ENCODE data around the gene LYPD1.

LYPD1 gene

DNA sequence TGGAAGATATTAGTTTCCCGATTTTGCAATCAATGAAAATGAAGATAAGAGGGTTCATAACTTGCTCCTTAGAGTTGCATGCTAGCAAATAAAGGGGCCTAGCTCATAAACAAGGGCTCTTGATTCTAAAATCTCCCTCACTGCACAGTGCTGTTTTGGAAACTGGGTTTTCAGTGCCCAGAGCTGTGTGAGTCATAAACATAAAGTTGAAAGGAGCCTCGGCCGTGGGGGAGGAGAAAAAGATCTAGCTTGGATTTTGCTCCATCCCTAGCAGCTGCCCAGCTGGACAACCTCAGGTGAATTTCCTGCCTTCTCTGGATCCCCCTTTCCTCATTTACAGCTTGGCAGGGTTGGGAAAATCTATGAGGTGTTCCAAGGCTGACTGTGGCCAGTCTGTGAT is 42.5 kb downstream of the LYPD1 start:
- Mint-ChIP-seq H3K9me3 (no peaks in the 10 kb centered on the region), H3K27ac (no peak overlapping the region), H3K4me3 (no peak overlapping the region), H3K4me1 (ENCODE audit: low read depth) (no peaks in the 10 kb centered on the region), H3K36me3 (ENCODE audit: low read depth) (no peaks in the 10 kb centered on the region), H3K27me3 (ENCODE audit: low read depth) (no peaks in the 10 kb centered on the region)

DNA sequence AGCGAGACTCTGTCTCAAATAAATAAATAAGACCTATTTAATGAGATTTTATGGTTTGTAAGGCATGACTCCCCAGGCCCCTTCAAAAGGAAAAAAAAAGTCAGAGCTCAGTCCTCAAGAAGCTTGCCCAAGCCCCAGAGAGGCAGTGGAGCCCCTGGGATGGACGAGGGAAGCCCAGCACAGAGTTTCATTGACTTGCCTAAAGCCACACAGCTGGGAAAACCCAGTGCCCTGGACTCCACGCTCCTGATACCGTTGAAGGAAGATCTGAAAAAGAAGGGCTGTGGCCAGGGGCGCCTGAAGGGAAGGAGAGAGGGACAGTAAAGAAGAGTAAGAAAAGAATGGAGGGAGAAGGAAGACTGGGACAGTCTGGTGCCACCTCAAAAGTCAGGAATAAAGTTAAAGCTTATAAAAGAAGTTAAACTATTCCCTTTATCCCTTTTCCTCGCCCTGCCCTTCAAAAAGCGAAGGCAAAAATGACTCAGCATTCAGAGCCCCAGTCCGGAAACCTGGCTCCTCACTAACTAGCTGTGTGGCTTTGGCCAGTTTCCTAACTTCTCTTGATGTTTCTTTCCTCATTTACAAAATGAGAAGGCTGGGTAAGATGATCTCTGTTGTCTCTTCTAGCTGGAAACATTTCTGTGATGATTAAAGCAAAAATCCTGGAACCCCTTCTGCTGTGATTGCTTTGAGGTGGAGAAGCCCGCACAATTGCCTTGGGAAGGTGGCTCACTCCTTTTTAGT is 46.7 kb downstream of the LYPD1 start:
- Mint-ChIP-seq H3K27ac (no peak overlapping the region), H3K27me3 (ENCODE audit: low read depth) (no peaks in the 10 kb centered on the region), H3K4me1 (ENCODE audit: low read depth) (no peaks in the 10 kb centered on the region)

DNA sequence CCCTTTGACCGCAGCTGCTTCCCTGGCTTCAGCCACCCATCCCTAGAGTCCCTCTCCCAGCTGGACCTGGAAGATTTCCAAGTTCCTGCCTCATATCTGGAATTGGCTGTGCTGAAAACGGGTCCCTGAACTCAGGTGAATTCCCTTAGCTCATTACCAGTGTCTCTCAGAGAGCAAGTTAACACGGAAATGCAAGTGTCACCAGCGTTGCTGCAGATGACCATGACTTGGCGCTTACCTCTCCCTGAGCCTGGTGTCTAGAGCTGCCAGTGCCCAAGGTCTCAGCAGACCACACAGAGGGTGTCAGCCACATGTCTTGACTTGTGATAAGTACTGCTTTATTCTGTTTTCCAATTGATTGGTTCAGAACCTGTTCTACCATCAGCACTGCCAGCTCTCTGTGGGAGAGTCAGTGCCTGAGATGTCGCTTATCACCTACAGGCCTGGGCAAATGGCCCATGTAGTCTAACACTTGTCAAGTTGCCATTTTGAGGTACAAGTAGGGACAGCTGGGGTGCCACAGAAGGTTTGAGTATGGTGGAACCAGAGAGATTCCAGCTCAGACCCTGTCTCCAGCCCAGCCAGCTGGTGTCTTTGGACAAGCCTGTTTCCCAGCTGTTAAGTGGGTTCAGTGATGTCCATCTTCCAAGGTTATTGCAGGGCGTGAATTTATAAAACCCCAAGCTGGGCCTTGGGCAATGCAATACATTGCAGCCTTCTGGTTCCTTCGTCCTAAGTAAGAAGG is 48.7 kb downstream of the LYPD1 start:
- Mint-ChIP-seq H3K27me3 (ENCODE audit: low read depth) (no peaks in the 10 kb centered on the region), H3K4me1 (ENCODE audit: low read depth) (no peaks in the 10 kb centered on the region), H3K27ac (no peak overlapping the region), H3K36me3 (ENCODE audit: low read depth) (no peaks in the 10 kb centered on the region), H3K4me3 (no peak overlapping the region), H3K9me3 (no peaks in the 10 kb centered on the region)

More for the DNA sequence above, 46.7 kb downstream of the LYPD1 start:
- Mint-ChIP-seq H3K36me3 (ENCODE audit: low read depth) (no peaks in the 10 kb centered on the region), H3K4me3 (no peak overlapping the region), H3K9me3 (no peaks in the 10 kb centered on the region)

DNA sequence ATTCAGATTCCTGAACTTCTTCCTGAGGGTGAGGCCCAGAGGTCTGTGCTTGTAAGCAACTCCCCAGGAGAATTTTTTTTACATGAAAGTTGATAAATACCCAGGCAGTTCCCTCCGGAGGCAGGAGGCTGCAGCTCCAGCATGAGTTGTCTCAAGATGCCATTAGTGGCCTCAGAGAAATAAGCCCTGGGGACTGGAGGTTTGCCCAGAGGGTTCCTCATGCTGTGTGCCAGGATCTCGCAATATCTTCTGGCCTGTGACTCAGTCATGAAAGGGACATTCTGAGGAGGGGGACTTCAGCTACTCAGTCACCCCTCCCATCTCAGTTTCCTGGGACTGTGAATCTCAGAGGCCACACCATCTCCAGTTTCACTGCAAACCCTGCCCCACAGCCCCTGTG is 49.9 kb downstream of the LYPD1 start:
- Mint-ChIP-seq H3K9me3 (no peaks in the 10 kb centered on the region), H3K36me3 (ENCODE audit: low read depth) (no peaks in the 10 kb centered on the region), H3K4me1 (ENCODE audit: low read depth) (no peaks in the 10 kb centered on the region), H3K27ac (no peak overlapping the region), H3K4me3 (no peak overlapping the region), H3K27me3 (ENCODE audit: low read depth) (no peaks in the 10 kb centered on the region)

DNA sequence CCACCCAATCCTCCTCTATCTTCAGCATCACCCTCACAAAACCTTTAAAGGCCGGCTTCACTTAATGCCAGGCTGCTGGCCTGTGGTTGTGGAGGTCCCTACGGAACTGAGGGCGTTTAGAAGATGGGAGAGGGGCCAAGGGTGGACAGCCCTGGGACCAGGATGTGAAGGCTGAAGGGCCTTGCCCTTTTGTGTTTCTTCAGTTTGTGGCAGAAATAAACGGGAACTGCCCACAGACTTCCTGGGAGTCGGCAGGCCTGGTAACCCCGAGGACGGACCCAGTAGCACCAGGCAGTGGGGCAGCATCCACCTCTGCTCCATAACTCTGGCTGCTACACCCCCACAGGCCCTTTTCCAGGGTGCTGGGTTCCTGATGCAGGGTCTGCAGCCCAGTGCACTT is 51.3 kb downstream of the LYPD1 start:
- H3K27ac Mint-ChIP-seq, result no peak overlapping the region
- H3K27me3 Mint-ChIP-seq (ENCODE audit: low read depth), result no peaks in the 10 kb centered on the region
- no peaks in the 10 kb centered on the region for H3K9me3 Mint-ChIP-seq
- H3K36me3 Mint-ChIP-seq (ENCODE audit: low read depth), result no peaks in the 10 kb centered on the region
- H3K4me3 Mint-ChIP-seq, result no peak overlapping the region
- no peaks in the 10 kb centered on the region for H3K4me1 Mint-ChIP-seq (ENCODE audit: low read depth)

DNA sequence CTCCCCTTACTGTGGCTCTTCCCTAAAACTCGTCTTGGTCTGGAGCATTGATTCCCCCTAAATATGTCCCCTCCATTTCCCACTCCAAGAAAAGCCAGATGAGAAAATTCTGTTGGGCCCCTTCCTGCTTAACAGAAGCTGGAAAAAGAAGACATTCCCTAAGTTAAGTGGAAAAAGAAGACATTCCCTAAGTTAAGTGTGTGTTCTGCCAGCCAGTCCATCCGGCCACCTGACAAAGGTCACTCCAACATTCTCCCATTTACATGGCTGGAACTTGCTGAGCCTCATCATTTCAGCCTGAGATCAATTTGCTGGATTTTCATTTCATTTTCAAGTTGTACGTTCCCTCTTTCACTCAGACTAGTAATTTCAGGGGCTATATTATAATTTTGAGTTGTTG is 52.0 kb downstream of the LYPD1 start:
- H3K9me3 Mint-ChIP-seq, result no peaks in the 10 kb centered on the region
- no peaks in the 10 kb centered on the region for H3K4me1 Mint-ChIP-seq (ENCODE audit: low read depth)
- no peaks in the 10 kb centered on the region for H3K27me3 Mint-ChIP-seq (ENCODE audit: low read depth)
- H3K36me3 Mint-ChIP-seq (ENCODE audit: low read depth), result no peaks in the 10 kb centered on the region
- H3K27ac Mint-ChIP-seq, result no peak overlapping the region
- no peak overlapping the region for H3K4me3 Mint-ChIP-seq

DNA sequence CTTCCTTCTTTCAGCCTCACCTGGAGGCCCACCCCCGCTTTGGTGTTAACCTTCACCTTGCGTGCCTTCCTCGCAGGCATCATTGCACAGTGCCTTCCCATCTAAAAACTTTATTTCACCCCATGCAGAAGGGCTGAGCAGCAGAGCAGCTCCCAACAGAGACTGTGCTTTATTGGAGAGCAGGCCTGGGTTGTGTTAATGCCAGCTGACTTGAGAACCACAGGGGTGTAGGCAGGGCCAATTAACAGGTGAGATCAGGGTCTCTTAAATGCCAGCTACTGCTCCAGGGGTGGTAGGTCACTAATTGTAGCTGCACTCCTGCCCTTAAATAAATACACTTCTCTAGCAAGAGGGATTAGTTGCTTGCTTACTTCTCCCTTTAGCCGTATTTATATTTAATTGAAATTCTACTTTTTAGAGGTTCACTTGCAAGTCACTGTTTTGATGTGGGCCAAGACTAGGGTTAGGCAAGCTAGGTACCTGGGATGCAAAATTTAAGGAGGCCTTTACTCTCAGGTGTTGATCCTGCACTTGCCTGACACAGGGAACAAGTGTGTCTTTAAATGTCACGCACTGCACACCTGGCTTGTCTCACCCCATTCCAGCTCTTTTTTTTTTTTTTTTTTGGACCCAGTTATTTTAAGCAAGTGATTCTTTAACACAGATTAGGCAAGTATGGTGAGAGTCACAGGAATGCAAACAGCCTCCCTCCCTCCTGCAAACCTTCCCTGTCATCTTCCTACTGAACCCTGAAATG is 54.5 kb downstream of the LYPD1 start:
- H3K27me3 Mint-ChIP-seq (ENCODE audit: low read depth), result no peaks in the 10 kb centered on the region
- H3K9me3 Mint-ChIP-seq, result no peaks in the 10 kb centered on the region
- H3K4me3 Mint-ChIP-seq, result no peak overlapping the region
- H3K4me1 Mint-ChIP-seq (ENCODE audit: low read depth), result no peaks in the 10 kb centered on the region
- no peaks in the 10 kb centered on the region for H3K36me3 Mint-ChIP-seq (ENCODE audit: low read depth)
- H3K27ac Mint-ChIP-seq, result no peak overlapping the region

DNA sequence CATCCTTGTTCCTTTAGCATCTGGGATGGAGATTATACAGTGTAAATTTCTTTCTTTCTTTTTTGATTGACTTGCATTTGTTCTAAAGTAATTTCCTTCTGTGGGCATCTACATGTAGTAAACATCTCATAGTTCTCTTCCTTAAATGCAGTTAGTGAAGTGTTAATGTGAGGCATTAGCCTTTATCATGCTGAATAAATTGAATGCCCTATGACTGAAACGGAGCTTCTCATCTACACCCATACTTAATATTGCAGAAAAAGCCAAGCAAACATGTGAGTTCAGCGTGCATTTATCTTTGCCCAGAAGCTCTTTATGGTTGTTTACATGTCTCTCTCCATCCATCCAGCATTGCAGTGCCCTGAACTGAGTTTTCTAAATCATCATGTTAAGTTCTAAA is 58.3 kb downstream of the LYPD1 start:
- H3K4me3 Mint-ChIP-seq, result no peak overlapping the region
- H3K27me3 Mint-ChIP-seq (ENCODE audit: low read depth), result no peaks in the 10 kb centered on the region
- H3K9me3 Mint-ChIP-seq, result no peaks in the 10 kb centered on the region
- H3K4me1 Mint-ChIP-seq (ENCODE audit: low read depth), result no peaks in the 10 kb centered on the region
- no peak overlapping the region for H3K27ac Mint-ChIP-seq
- no peaks in the 10 kb centered on the region for H3K36me3 Mint-ChIP-seq (ENCODE audit: low read depth)

DNA sequence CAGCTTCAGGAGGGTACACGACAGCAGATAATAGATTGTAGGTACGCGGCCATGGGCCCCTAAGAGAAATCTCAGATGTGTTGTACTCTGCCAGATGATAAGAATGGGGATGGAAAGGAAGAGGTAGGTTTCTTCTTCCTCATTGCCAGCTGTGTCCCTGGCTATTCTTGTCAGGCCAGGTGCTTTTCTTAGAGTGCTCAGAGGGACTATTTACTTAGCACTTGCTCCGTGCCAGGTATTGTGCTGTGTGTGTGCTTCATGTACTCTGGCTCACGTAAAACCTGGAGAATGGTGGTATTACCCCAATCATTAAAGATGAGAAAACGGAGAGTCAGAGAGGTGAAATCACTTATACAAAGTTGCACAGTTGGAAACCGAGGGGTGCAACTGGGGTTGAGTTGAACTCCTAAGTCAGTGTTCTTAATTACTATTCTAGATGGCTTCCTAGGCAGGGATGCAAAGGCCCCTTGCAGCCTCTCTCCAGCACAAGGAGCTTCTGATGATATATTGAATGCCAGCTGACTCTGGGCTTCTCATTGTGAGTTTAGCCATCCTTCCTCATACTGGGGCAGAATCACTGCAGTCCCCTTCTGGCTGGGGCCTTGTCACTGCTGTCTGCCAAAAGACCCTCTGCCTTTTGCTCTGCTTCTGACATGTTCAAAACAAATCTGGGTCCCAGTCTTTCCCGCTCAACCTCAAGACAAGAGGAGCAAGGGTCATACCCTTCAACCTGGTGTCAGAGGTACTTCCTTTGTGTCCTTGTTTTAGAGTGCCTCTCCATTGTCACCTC is 60.7 kb downstream of the LYPD1 start:
- H3K9me3 Mint-ChIP-seq, result no peaks in the 10 kb centered on the region
- no peaks in the 10 kb centered on the region for H3K36me3 Mint-ChIP-seq (ENCODE audit: low read depth)
- no peak overlapping the region for H3K4me3 Mint-ChIP-seq
- H3K27ac Mint-ChIP-seq, result no peak overlapping the region
- no peaks in the 10 kb centered on the region for H3K4me1 Mint-ChIP-seq (ENCODE audit: low read depth)
- no peaks in the 10 kb centered on the region for H3K27me3 Mint-ChIP-seq (ENCODE audit: low read depth)

DNA sequence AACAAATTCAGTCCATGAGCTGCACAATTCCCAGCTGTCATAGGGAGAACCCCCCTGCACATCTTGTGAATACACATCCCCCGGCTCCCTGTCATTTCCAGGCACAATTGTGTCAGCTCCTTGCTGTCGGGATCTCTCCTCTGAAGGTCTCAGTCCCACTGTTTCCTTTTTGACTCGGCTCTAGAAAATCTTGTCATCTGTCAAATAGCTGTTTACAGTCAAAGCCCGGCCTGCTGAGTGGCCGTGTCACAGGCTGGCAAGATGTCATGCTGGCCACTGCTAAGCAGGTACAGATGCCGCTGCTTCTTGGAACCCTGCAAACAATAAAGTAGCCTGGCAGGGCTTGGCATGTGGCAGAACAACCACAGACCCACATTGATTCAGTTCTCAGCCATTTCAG is 61.7 kb downstream of the LYPD1 start:
- H3K27ac Mint-ChIP-seq, result no peak overlapping the region
- H3K9me3 Mint-ChIP-seq, result no peaks in the 10 kb centered on the region

DNA sequence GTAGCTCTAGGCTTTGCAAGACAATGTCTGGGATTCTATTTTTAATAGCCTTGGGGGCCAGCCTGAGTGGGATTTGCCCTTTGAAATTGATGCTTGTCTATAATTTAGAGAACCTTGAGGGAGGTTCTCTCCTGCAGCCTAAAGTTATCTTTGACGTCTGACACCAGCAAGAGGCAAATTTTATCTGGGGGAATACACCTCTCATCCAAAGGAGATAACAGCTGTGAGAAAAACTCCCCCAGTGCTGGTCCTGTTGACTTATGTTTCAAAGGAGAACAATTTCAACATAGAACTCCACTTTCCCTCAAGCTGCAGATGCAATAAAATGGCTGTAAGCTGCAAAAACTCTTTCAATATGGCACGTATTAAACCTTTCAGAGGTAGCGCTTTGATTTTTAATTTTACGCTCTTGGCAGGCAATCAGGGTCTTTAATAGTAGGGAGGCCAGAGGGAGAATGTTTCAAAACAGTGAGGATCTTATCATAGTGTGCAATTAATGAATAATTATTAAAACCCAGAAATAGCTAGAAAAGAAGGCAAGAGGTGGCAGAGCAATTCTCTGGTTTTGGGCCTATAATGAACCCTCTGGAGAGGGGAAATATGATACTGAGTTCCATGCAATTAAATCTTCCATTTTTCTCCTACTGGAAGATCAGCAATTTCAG is 62.4 kb downstream of the LYPD1 start:
- Mint-ChIP-seq H3K4me3 (no peak overlapping the region), H3K27ac (no peak overlapping the region), H3K9me3 (no peaks in the 10 kb centered on the region), H3K4me1 (ENCODE audit: low read depth) (no peaks in the 10 kb centered on the region), H3K27me3 (ENCODE audit: low read depth) (no peaks in the 10 kb centered on the region), H3K36me3 (ENCODE audit: low read depth) (no peaks in the 10 kb centered on the region)

More for the DNA sequence above, 61.7 kb downstream of the LYPD1 start:
- Mint-ChIP-seq H3K4me1 (ENCODE audit: low read depth) (no peaks in the 10 kb centered on the region), H3K36me3 (ENCODE audit: low read depth) (no peaks in the 10 kb centered on the region), H3K4me3 (no peak overlapping the region), H3K27me3 (ENCODE audit: low read depth) (no peaks in the 10 kb centered on the region)

DNA sequence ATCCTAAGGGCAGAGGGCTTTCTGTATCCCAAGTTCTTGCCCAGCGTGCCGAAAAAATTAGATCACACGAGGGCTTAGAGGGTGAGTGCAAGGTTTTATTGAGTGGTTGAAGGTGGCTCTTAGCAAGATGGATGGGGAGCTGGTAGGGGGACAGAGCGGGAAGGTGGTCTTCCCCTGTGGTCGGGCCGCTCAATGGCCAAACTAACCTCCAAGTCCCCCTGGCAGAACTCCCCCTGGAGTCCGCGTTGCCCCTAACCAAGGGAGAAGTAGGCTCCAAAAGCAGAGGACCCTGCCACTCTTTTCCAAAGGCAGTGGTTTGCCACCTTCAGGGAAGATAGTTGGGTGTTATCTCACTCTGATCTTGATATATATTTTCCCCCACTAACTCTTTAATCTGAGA is 63.4 kb downstream of the LYPD1 start:
- H3K4me3 Mint-ChIP-seq, result no peak overlapping the region
- H3K27me3 Mint-ChIP-seq (ENCODE audit: low read depth), result no peaks in the 10 kb centered on the region
- H3K9me3 Mint-ChIP-seq, result no peaks in the 10 kb centered on the region
- H3K27ac Mint-ChIP-seq, result no peak overlapping the region
- H3K36me3 Mint-ChIP-seq (ENCODE audit: low read depth), result no peaks in the 10 kb centered on the region
- H3K4me1 Mint-ChIP-seq (ENCODE audit: low read depth), result no peaks in the 10 kb centered on the region

DNA sequence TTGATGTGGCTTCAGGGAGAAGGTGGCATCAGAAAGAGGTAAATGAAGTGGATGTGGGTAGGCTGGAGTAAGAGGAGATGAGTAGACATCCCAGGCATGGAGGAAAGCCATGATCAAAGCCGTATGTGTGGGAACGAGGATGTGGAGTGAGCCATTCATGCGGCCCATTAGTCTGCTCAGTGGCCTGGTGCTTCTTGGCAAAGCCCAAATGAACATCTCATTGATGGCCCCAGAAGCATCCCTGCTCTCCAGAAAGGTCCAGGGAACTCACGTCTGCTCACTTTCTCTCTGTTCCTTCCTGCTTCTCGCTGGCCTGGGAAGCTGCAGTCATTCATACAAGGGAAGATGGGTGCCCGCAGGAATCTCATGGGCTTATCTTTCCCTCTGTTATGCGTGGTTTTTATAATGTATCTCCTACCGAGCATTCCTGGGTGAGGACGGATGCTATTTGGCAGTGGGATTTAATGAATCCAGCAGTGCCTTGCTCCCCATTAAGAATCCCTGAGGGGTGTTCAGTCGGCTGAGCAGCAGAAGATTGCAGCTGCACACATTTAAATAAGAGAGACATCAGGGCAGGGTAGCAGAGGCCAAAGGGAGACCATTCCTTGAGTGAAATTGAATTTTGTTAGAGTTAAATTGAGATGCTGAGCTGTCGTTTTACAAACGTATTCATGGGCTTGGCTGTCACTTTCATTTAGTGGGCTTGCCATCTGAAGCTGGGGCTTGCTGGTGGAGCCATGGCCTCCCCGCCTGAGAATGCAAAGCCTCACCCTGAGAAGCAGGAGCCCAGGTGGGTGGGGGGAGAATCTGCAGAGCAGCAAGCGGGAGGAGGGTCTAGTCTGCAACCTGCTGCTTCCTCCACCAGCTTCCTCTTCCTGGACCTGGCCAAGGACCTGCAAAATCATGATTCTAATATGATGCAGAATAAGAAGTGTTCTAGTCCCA is 64.5 kb downstream of the LYPD1 start:
- H3K27ac Mint-ChIP-seq, result no peak overlapping the region
- no peaks in the 10 kb centered on the region for H3K4me1 Mint-ChIP-seq (ENCODE audit: low read depth)

More for the DNA sequence above, 64.5 kb downstream of the LYPD1 start:
- no peaks in the 10 kb centered on the region for H3K9me3 Mint-ChIP-seq
- H3K36me3 Mint-ChIP-seq (ENCODE audit: low read depth), result no peaks in the 10 kb centered on the region
- H3K27me3 Mint-ChIP-seq (ENCODE audit: low read depth), result no peaks in the 10 kb centered on the region
- no peak overlapping the region for H3K4me3 Mint-ChIP-seq

Data from T-helper 1 cell treated with Interleukin-12 subunit alpha and Interleukin-12 subunit beta and Interleukin-4 antibody, amounts not matched to agents 30 μg/mL and 1 μg/mL, for 36 hours (primary cell).